IPS-18a (cell line): ENCODE measurements around the gene HOXA3.

Experiments used
- H3K27ac ChIP-seq: one replicate; pipeline ENCODE4 v1.5.1; 2013; ENCODE audit warnings: low read length
- H3K27me3 ChIP-seq: one replicate; pipeline ENCODE4 v1.6.1; 2013; ENCODE audit warnings: mild to moderate bottlenecking, low read length; ENCODE audit not compliant: control insufficient read depth, insufficient read depth
- H3K36me3 ChIP-seq: one replicate; pipeline ENCODE4 v1.6.1; 2013; ENCODE audit warnings: low read depth, low read length; ENCODE audit not compliant: control insufficient read depth
- H3K4me1 ChIP-seq: one replicate; pipeline ENCODE4 v1.6.1; 2013; ENCODE audit warnings: low read depth, low read length; ENCODE audit not compliant: control insufficient read depth
- H3K4me3 ChIP-seq: one replicate; pipeline ENCODE4 v1.5.1; 2013; ENCODE audit warnings: low read length
- H3K9ac ChIP-seq: one replicate; pipeline ENCODE4 v1.6.1; 2013; ENCODE audit warnings: mild to moderate bottlenecking, low read length, moderate library complexity
- H3K9me3 ChIP-seq: one replicate; pipeline ENCODE4 v1.6.1; 2013; ENCODE audit warnings: low read depth, low read length; ENCODE audit not compliant: control insufficient read depth

HOXA3 gene

DNA sequence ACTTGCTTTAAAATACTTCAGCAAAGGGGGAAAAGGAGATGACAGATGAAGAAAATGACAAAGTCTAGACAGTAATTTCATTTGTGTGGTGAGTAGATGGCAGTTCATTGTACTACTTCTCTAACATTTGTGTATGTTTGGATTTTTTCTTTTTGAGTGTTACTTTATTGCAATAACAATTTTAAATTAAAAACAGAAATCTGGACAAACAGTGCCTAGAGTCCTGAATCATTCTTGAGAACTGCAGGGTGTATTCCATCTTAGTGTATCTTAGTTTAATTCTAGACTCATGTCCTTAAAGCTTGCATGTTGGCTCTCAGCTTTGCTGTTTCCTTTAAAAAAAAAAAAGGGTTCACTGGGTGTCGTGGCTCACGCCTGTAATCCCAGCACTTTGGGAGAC, 87.7 kb downstream of the HOXA3 start:
- Histone ChIP-seq H3K4me3 (no peak overlapping the region), H3K27me3 (no peaks in the 10 kb centered on the region), H3K9me3 (no peaks in the 10 kb centered on the region), H3K36me3 (no peaks in the 10 kb centered on the region), H3K9ac (no peak overlapping the region), H3K27ac (no peak overlapping the region), H3K4me1 (no peaks in the 10 kb centered on the region)

- H3K9me3 ChIP-seq: no peaks in the 10 kb centered on the region
- H3K27me3 ChIP-seq: no peaks in the 10 kb centered on the region
- no peaks in the 10 kb centered on the region for H3K4me1 ChIP-seq
- H3K4me3 ChIP-seq: no peak overlapping the region
- H3K27ac ChIP-seq: no peak overlapping the region
- H3K9ac ChIP-seq: no peak overlapping the region
- no peaks in the 10 kb centered on the region for H3K36me3 ChIP-seq
Observed at GRCh38 chr7:27064159-27064558, 88.2 kb downstream of the HOXA3 start.

DNA sequence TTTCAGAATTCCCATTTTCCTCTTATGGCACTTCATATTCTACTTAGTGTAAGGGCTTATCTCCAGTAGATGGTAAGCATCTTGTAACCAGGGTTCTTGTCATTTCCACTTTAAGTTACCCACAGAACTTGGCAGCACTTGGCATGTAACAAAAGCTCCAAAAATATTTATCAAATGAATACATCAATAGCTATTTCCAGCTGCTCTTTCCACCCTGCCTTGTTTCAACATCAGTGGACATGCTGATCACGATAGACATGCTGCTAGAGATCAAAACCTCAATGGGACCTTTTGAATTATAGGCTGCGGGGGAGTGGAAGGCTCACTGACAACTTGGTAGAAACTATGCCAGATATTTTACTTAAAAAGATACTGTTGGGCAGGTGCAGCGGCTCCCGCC, 89.4 kb downstream of the HOXA3 start:
- no peak overlapping the region for H3K4me3 ChIP-seq
- no peaks in the 10 kb centered on the region for H3K4me1 ChIP-seq

More for the DNA sequence above, 89.4 kb downstream of the HOXA3 start:
- Histone ChIP-seq H3K9me3 (no peaks in the 10 kb centered on the region), H3K27me3 (no peaks in the 10 kb centered on the region), H3K9ac (no peak overlapping the region), H3K36me3 (no peaks in the 10 kb centered on the region), H3K27ac (no peak overlapping the region)
